Measurements from ENCODE around the gene SH2D2A. TPM values are rescaled to one million over a fixed set of nuclear protein-coding genes. Genes with fewer than 3 reads are reported as not detected.
A peak's percentile ranks its signal among the peaks of the same experiment; 100 is the strongest.

The SH2D2A gene
- total RNA-seq, 2 experiments from 2014 or later, result 2.1 to 5.8 TPM

DNA sequence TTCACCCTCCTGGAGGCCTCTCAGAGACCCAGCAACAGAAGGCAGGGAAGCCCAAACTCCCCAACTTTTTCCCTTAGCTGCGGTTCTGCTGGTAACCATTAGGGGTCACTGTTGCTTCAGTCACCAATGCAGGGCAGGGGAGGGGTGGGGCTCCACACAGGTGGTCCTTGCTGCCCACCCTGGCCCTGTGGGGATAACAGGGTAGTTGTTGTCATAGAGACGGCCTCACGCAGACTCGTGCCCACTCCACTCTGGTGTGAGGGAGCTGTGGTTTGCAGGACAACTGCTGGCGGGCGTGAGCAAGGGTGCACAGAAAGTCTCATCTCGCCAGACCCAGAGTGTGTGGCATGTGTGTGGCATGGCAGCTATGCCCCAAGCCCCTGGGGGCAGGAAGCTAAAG lies 22.3 kb upstream of the SH2D2A start:
- intact Hi-C loops (cut with micrococcal nuclease; ENCODE audit: unreplicated experiment), result loop anchor here (1.0 to 5.0 kb wide), 2 partner anchors 42 to 51 kb away; no protein-coding TSS in a partner anchor
- ChIA-PET CTCF (ENCODE audit: unreplicated experiment) (interaction anchor here (0.6 to 0.7 kb wide), 2 partner anchors 13 to 195 kb away, joined by 3 read pairs; no protein-coding TSS in a partner anchor), POLR2A (interaction anchor here (1.2 kb wide), 1 partner anchor 17 kb away, joined by 6 read pairs; no protein-coding TSS in a partner anchor)
- peak; percentile 45 for DNase-seq (ENCODE audit: low spot score)
- H4K20me1 ChIP-seq (ENCODE audit: insufficient read depth, low read length), result no peaks in the 10 kb centered on the region; the same call in 1 of the 2 replicates
- no peaks in the 10 kb centered on the region for H3K4me1 ChIP-seq (ENCODE audit: insufficient read depth, low read length, poor library complexity, severe bottlenecking)
- H3K27ac ChIP-seq (ENCODE audit: low read depth, low read length, poor library complexity, severe bottlenecking), result no peak overlapping the region
- BruUV-seq (replicated peaks), result no TSS peak
- no peaks in the 10 kb centered on the region for H3K9me3 ChIP-seq (ENCODE audit: low read length)
- H3K79me2 ChIP-seq (ENCODE audit: insufficient read depth, low read depth, low read length), result no peaks in the 10 kb centered on the region
- H3K4me2 ChIP-seq (ENCODE audit: low read length), result no peak overlapping the region
- H3K36me3 ChIP-seq (ENCODE audit: insufficient read depth, low read length), result no peaks in the 10 kb centered on the region
- H2AFZ ChIP-seq (ENCODE audit: low read length), result no peak overlapping the region
- no peak overlapping the region for H3K4me3 ChIP-seq (ENCODE audit: low read depth, low read length, poor library complexity, severe bottlenecking)
- H3K9me2 ChIP-seq (ENCODE audit: insufficient read depth, low read length), result no peaks in the 10 kb centered on the region
- TF ChIP-seq, protein P1, sequence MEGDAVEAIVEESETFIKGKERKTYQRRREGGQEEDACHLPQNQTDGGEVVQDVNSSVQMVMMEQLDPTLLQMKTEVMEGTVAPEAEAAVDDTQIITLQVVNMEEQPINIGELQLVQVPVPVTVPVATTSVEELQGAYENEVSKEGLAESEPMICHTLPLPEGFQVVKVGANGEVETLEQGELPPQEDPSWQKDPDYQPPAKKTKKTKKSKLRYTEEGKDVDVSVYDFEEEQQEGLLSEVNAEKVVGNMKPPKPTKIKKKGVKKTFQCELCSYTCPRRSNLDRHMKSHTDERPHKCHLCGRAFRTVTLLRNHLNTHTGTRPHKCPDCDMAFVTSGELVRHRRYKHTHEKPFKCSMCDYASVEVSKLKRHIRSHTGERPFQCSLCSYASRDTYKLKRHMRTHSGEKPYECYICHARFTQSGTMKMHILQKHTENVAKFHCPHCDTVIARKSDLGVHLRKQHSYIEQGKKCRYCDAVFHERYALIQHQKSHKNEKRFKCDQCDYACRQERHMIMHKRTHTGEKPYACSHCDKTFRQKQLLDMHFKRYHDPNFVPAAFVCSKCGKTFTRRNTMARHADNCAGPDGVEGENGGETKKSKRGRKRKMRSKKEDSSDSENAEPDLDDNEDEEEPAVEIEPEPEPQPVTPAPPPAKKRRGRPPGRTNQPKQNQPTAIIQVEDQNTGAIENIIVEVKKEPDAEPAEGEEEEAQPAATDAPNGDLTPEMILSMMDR (conservative IDR thresholded peaks at IDR 0.05; ENCODE audit: low read length), result peak; percentile 94
- no peak for TF ChIP-seq EZH2phosphoT487 (IDR thresholded peaks at IDR 0.05; ENCODE audit: borderline replicate concordance, low read depth, low read length)

DNA sequence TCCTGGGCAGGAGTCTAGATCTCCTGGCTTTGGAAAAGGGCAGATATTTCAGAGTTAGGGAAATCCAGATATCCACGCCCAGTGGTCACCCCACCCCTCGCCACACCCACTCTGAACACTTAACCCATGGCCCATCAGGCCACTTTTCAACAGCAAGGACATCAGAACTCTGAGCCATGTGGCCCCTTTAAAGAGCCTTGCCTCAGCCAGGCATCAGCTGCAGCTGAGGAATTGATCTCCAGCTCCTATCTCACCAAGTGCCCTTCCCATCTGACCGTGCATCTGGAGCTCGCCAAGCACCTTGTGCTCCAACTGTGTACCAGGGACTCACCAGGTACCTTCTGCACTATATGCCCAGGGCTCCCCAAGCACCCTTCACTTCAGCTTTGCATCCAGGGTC lies 20.2 kb upstream of the SH2D2A start:
- no peaks in the 10 kb centered on the region for H3K36me3 ChIP-seq (ENCODE audit: insufficient read depth, low read length)
- POLR2A ChIA-PET, result no interaction called here
- CTCF ChIA-PET (ENCODE audit: unreplicated experiment), result interaction anchor here (0.5 to 0.6 kb wide), 2 partner anchors 30 to 51 kb away, joined by 3 read pairs; no protein-coding TSS in a partner anchor
- H3K9me2 ChIP-seq (ENCODE audit: insufficient read depth, low read length), result no peaks in the 10 kb centered on the region
- H4K20me1 ChIP-seq (ENCODE audit: insufficient read depth, low read length), result no peaks in the 10 kb centered on the region; the same call in 1 of the 2 replicates
- H3K9me3 ChIP-seq (ENCODE audit: low read length), result no peaks in the 10 kb centered on the region
- H3K4me2 ChIP-seq (ENCODE audit: low read length), result no peak overlapping the region
- TF ChIP-seq, protein P1 (conservative IDR thresholded peaks at IDR 0.05; ENCODE audit: low read length), result no peak
- no peak for TF ChIP-seq EZH2phosphoT487 (IDR thresholded peaks at IDR 0.05; ENCODE audit: borderline replicate concordance, low read depth, low read length)
- H3K79me2 ChIP-seq (ENCODE audit: insufficient read depth, low read depth, low read length), result no peaks in the 10 kb centered on the region
- no peak for DNase-seq (ENCODE audit: low spot score)
- no peaks in the 10 kb centered on the region for H3K4me1 ChIP-seq (ENCODE audit: insufficient read depth, low read length, poor library complexity, severe bottlenecking)
- H3K27ac ChIP-seq (ENCODE audit: low read depth, low read length, poor library complexity, severe bottlenecking), result no peak overlapping the region
- no TSS peak for BruUV-seq (replicated peaks)
- no peak overlapping the region for H2AFZ ChIP-seq (ENCODE audit: low read length)
- H3K4me3 ChIP-seq (ENCODE audit: low read depth, low read length, poor library complexity, severe bottlenecking), result no peak overlapping the region
- intact Hi-C loops (cut with micrococcal nuclease; ENCODE audit: unreplicated experiment), result loop anchor here (5.0 kb wide), 1 partner anchor 40 kb away; no protein-coding TSS in a partner anchor

DNA sequence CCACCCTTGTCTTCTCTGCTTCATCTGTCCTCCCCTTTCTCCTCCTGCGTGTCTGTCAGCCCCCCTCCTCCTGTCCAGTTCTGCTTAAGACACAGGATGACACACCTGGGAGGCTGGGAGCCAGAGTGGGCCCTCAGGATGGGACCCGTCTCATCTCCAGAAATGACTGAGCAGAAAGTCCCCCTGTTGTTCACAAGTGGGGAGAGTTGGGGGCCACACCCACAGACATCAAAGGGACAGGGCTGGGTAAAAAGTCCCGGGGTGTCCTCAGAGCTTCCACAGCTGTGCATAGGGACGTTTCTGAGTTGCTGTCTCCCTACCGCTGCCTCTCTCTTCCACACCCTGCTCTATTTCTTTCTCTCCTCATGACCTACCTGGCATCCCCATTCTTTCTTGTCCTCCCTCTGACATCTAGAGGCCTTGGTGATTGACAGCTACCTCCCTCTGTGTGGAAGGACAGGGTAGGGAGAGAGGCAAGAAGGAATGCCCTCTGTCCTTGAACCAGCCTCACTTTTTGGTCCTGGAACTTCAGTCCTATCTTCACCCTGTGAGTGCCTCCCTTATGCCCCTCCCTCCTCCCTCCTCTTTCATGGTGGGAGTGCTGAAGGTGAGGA lies 19.5 kb upstream of the SH2D2A start:
- Histone ChIP-seq H3K27ac (ENCODE audit: low read depth, low read length, poor library complexity, severe bottlenecking) (no peak overlapping the region), H3K4me2 (ENCODE audit: low read length) (no peak overlapping the region), H3K4me3 (ENCODE audit: low read depth, low read length, poor library complexity, severe bottlenecking) (no peak overlapping the region), H3K4me1 (ENCODE audit: insufficient read depth, low read length, poor library complexity, severe bottlenecking) (no peaks in the 10 kb centered on the region), H3K9me3 (ENCODE audit: low read length) (no peaks in the 10 kb centered on the region), H3K79me2 (ENCODE audit: insufficient read depth, low read depth, low read length) (no peaks in the 10 kb centered on the region), H4K20me1 (ENCODE audit: insufficient read depth, low read length) (no peaks in the 10 kb centered on the region; the same call in 1 of the 2 replicates), H3K36me3 (ENCODE audit: insufficient read depth, low read length) (no peaks in the 10 kb centered on the region), H2AFZ (ENCODE audit: low read length) (no peak overlapping the region), H3K9me2 (ENCODE audit: insufficient read depth, low read length) (no peaks in the 10 kb centered on the region)
- DNase-seq (ENCODE audit: low spot score), result no peak
- TF ChIP-seq, protein P1 (conservative IDR thresholded peaks at IDR 0.05; ENCODE audit: low read length), result no peak
- TF ChIP-seq EZH2phosphoT487 (IDR thresholded peaks at IDR 0.05; ENCODE audit: borderline replicate concordance, low read depth, low read length), result no peak
- intact Hi-C loops (cut with micrococcal nuclease; ENCODE audit: unreplicated experiment), result loop anchor here (5.0 kb wide), 1 partner anchor 39 kb away; no protein-coding TSS in a partner anchor
- ChIA-PET CTCF (ENCODE audit: unreplicated experiment) (no interaction called here), POLR2A (no interaction called here)
- no TSS peak for BruUV-seq (replicated peaks)
